Activated CD4-positive, CD25-positive, alpha-beta regulatory T cell treated with anti-CD3 and anti-CD28 coated beads, Interleukin-2, amount 50 U/mL, for 72 hours (primary cell): ENCODE measurements around the gene PLEKHG3.

ENCODE experiments used
- DNase-seq: peaks from one replicate; pipeline ENCODE4 v3.0.0; 2021

PLEKHG3 gene

GRCh38 chr14:64752909-64753308 is 48.7 kb downstream of the PLEKHG3 start:
- DNase-seq, result no peak

- no peak for DNase-seq
These were observed 49.1 kb downstream of the PLEKHG3 start for GRCh38 chr14:64753374-64753773.

GRCh38 chr14:64753999-64754398 is 49.8 kb downstream of the PLEKHG3 start:
- no peak for DNase-seq

- DNase-seq, result no peak
These were observed 50.5 kb downstream of the PLEKHG3 start for GRCh38 chr14:64754685-64755084.

- DNase-seq, result no peak
These were observed 51.6 kb downstream of the PLEKHG3 start for GRCh38 chr14:64755781-64756221.

GRCh38 chr14:64756712-64757111 is 52.5 kb downstream of the PLEKHG3 start:
- DNase-seq, result no peak

- DNase-seq, result no peak
These were observed 53.4 kb downstream of the PLEKHG3 start for GRCh38 chr14:64757601-64758000.

- DNase-seq, result no peak
These were observed 53.8 kb downstream of the PLEKHG3 start for GRCh38 chr14:64758025-64758521.

GRCh38 chr14:64758691-64759554 is 54.7 kb downstream of the PLEKHG3 start:
- DNase-seq, result no peak

GRCh38 chr14:64759555-64759938 is 55.3 kb downstream of the PLEKHG3 start:
- no peak for DNase-seq

- DNase-seq, result peak; percentile 75
These were observed 56.0 kb downstream of the PLEKHG3 start for GRCh38 chr14:64760146-64760755.

GRCh38 chr14:64760916-64761315 is 56.7 kb downstream of the PLEKHG3 start:
- no peak for DNase-seq

GRCh38 chr14:64761441-64762043 is 57.3 kb downstream of the PLEKHG3 start:
- DNase-seq, result no peak

GRCh38 chr14:64762044-64763034 is 58.1 kb downstream of the PLEKHG3 start:
- no peak for DNase-seq

GRCh38 chr14:64763085-64763782 is 59.0 kb downstream of the PLEKHG3 start:
- DNase-seq, result no peak

GRCh38 chr14:64763801-64764621 is 59.8 kb downstream of the PLEKHG3 start:
- DNase-seq, result no peak

GRCh38 chr14:64764641-64765520 is 60.7 kb downstream of the PLEKHG3 start:
- peak; percentile 61 for DNase-seq

- DNase-seq, result no peak
These were observed 61.6 kb downstream of the PLEKHG3 start for GRCh38 chr14:64765740-64766302.

- DNase-seq, result no peak
These were observed 62.4 kb downstream of the PLEKHG3 start for GRCh38 chr14:64766430-64767151.
